Liver (tissue), 9 donors: ENCODE results near the gene ZNF570. TPM values are rescaled to one million over a fixed set of nuclear protein-coding genes. Genes with fewer than 3 reads are reported as not detected.

Experiments
- DNase-seq: peaks from one replicate; pipeline ENCODE4 v3.0.0-alpha.2; 2017; ENCODE audit warnings: low spot score
- H3K27ac ChIP-seq, 2 donors: one replicate each; pipeline ENCODE4 v1.7.0; 2013; ENCODE audit warnings: inconsistent platforms in 2 of 2, low read length in 2 of 2, control low read depth in 1 of 2, low read depth in 1 of 2, mild to moderate bottlenecking in 1 of 2
- H3K27me3 ChIP-seq, 4 donors: one replicate each; pipeline versions ENCODE4 v1.6.1 to v1.7.0; 2013; ENCODE audit warnings: low read length in 3 of 4, inconsistent platforms in 1 of 4, mild to moderate bottlenecking in 1 of 4, moderate library complexity in 1 of 4; ENCODE audit not compliant: control insufficient read depth in 4 of 4, insufficient read depth in 4 of 4
- H3K36me3 ChIP-seq, 4 donors: one replicate each; pipeline versions ENCODE4 v1.6.1 to v1.7.0; 2013; ENCODE audit warnings: low read length in 3 of 4, mild to moderate bottlenecking in 3 of 4, low read depth in 1 of 4, moderate library complexity in 1 of 4; ENCODE audit not compliant: control insufficient read depth in 4 of 4, insufficient read depth in 3 of 4
- H3K4me1 ChIP-seq, 4 donors: one replicate each; pipeline versions ENCODE4 v1.6.1 to v1.7.0; 2013; ENCODE audit warnings: low read length in 3 of 4, mild to moderate bottlenecking in 3 of 4, moderate library complexity in 1 of 4; ENCODE audit not compliant: control insufficient read depth in 4 of 4, insufficient read depth in 4 of 4
- H3K4me3 ChIP-seq, 3 donors: one replicate each; pipeline versions ENCODE4 v1.6.1 to v1.7.0; 2013; ENCODE audit warnings: low read length in 3 of 3, control low read depth in 1 of 3, low read depth in 1 of 3, mild to moderate bottlenecking in 1 of 3
- H3K9ac ChIP-seq, 2 donors: one replicate each; pipeline ENCODE4 v1.7.0; 2013; ENCODE audit warnings: low read length in 2 of 2, mild to moderate bottlenecking in 2 of 2, moderate library complexity in 2 of 2, control low read depth in 1 of 2, low read depth in 1 of 2
- H3K9me3 ChIP-seq, 4 donors: one replicate each; pipeline versions ENCODE4 v1.6.1 to v1.7.0; 2013; ENCODE audit warnings: low read length in 3 of 4; ENCODE audit not compliant: control insufficient read depth in 4 of 4
- ATF3 ChIP-seq: IDR thresholded peaks from 2 replicates; pipeline ENCODE4 v1.6.1; 2016; ENCODE audit warnings: antibody characterized with exemption
- CTCF ChIP-seq: fragments of 150-350 bp; IDR thresholded peaks from 2 replicates; pipeline ENCODE4 v1.5.1; 2017; ENCODE audit warnings: improper control_type of control experiment, low read depth, low read length; ENCODE audit not compliant: missing input control
- EGR1 ChIP-seq, 2 donors: IDR thresholded peaks; 2 replicates each; pipeline ENCODE4 v1.6.1; 2016 to 2018; ENCODE audit warnings: antibody characterized with exemption in 2 of 2, low read depth in 2 of 2
- FOXA1 ChIP-seq: IDR thresholded peaks from 2 replicates; pipeline ENCODE4 v1.6.1; 2016; ENCODE audit warnings: antibody characterized with exemption
- GABPA ChIP-seq, 2 donors: IDR thresholded peaks in 1 of 2; conservative IDR thresholded peaks in 1 of 2; 2 replicates each; pipeline ENCODE4 v1.6.1; 2016; ENCODE audit warnings: antibody characterized with exemption in 2 of 2, mild to moderate bottlenecking in 1 of 2, moderate library complexity in 1 of 2
- HNF4A ChIP-seq, 2 donors: conservative IDR thresholded peaks; 2 replicates each; pipeline ENCODE4 v1.6.1; 2016; ENCODE audit warnings: antibody characterized with exemption in 2 of 2, mild to moderate bottlenecking in 2 of 2
- HNF4G ChIP-seq: IDR thresholded peaks from 2 replicates; pipeline ENCODE4 v1.6.1; 2016; ENCODE audit warnings: antibody characterized with exemption
- MAX ChIP-seq: IDR thresholded peaks from 2 replicates; pipeline ENCODE4 v1.6.1; 2016; ENCODE audit warnings: antibody characterized with exemption
- NR2F2 ChIP-seq: IDR thresholded peaks from 2 replicates; pipeline ENCODE4 v1.6.1; 2016; ENCODE audit warnings: antibody characterized with exemption
- RAD21 ChIP-seq, 2 donors: IDR thresholded peaks; 2 replicates each; pipeline ENCODE4 v1.6.1; 2016; ENCODE audit warnings: antibody characterized with exemption in 2 of 2, mild to moderate bottlenecking in 2 of 2
- REST ChIP-seq: IDR thresholded peaks from 2 replicates; pipeline ENCODE4 v1.6.1; 2016; ENCODE audit warnings: antibody characterized with exemption, mild to moderate bottlenecking
- RXRA ChIP-seq, 2 donors: IDR thresholded peaks; 2 replicates each; pipeline ENCODE4 v1.6.1; 2017 to 2018; ENCODE audit warnings: antibody characterized with exemption in 2 of 2, mild to moderate bottlenecking in 1 of 2
- SP1 ChIP-seq: IDR thresholded peaks from 2 replicates; pipeline ENCODE4 v1.6.1; 2018; ENCODE audit warnings: antibody characterized with exemption, mild to moderate bottlenecking
- TAF1 ChIP-seq: conservative IDR thresholded peaks from 2 replicates; pipeline ENCODE4 v1.6.1; 2016; ENCODE audit warnings: antibody characterized with exemption, mild to moderate bottlenecking
- YY1 ChIP-seq: IDR thresholded peaks from 2 replicates; pipeline ENCODE4 v1.6.1; 2016; ENCODE audit warnings: antibody characterized with exemption, mild to moderate bottlenecking
- ZBTB33 ChIP-seq: IDR thresholded peaks from 2 replicates; pipeline ENCODE4 v1.6.1; 2016; ENCODE audit warnings: antibody characterized with exemption
- WGBS: extraction: QIAGEN DNeasy Blood & Tissue Kit; methylation state at CpG from one replicate; pipeline ENCODE4 v1.1.7; 2013; 5-methylcytosine and 5-hydroxymethylcytosine counted together
- polyA plus RNA-seq, 2 donors: library from polyadenylated mRNA; stranded (reverse) in 1 of 2; unstranded in 1 of 2; fragments of 200-250 nt in 1 of 2; fragments of >200 nt in 1 of 2; fragmentation: Nextera tagmentation in 1 of 2; extraction: Ambion mirVana in 1 of 2; gene quantifications; one replicate each; pipeline versions ENCODE4 v1.2.1 to v1.2.3, GENCODE V29; 2013 to 2015
- total RNA-seq, 2 donors: library from RNA; depleted of rRNA; stranded (reverse); fragments of >200 nt; gene quantifications; one replicate each; pipeline ENCODE4 v1.2.3, GENCODE V29; 2014
- donor health status: healthy.
- donor health status: healthy.
- donor health status: healthy.
- donor health status: healthy.
- donor health status: healthy.

The ZNF570 gene
- total and polyA plus RNA-seq, 4 donors = 0.96 to 2.3 (median 1.6) TPM

GRCh38 chr19:37506387-37507166, 37.4 kb downstream of the ZNF570 start, which contains the start of gene ZNF793:
Gene ZNF793 (plus strand): TSS chr19:37506939. CDS start chr19:37523440, 16,501 bp downstream.
- TF ChIP-seq HNF4A (conservative IDR thresholded peaks at IDR 0.05) (no peak), HNF4G (no peak), MAX (no peak), RXRA (IDR thresholded peaks at IDR 0.05) (no peak), ATF3 (no peak), FOXA1 (no peak), ZBTB33 (peak; percentile 70), REST (no peak), CTCF (no peak), NR2F2 (no peak), GABPA (IDR thresholded peaks at IDR 0.05 in 1 of 2, conservative IDR thresholded peaks at IDR 0.05 in 1 of 2) (no peak), YY1 (peak; percentile 97), EGR1 (IDR thresholded peaks at IDR 0.05; ENCODE audit: low read depth in 2 of 2) (no peak), SP1 (no peak), RAD21 (IDR thresholded peaks at IDR 0.05) (no peak), TAF1 (no peak)
- Histone ChIP-seq H3K27ac (peak within 1 kb of the TSS; percentile 63 to 68), H3K4me1 (no peaks in the 10 kb centered on the region), H3K4me3 (peak within 1 kb of the TSS; percentile 50 to 67 (median 60)), H3K9me3 (peaks cover 17 to 32% (median 25%) of the 10 kb centered on the region in 4 donors), H3K27me3 (no peaks in the 10 kb centered on the region), H3K36me3 (no peaks in the 10 kb centered on the region), H3K9ac (peak within 1 kb of the TSS in 1 of 2 donors; percentile 60)
- 2% methylated on average over 40 of the region's 40 CpGs for WGBS
- DNase-seq = peak; percentile 73
